Stimulated activated CD8-positive, alpha-beta memory T cell treated with anti-CD3 and anti-CD28 coated beads, Interleukin-12 subunit alpha, Interleukin-12 subunit beta, amount 100 ng/mL, for 24 hours (primary cell): Measurements from ENCODE around the gene C12orf57.
A peak's percentile ranks its signal among the peaks of the same experiment; 100 is the strongest.

Experiments
- DNase-seq: peaks from one replicate; pipeline ENCODE4 v3.0.0-alpha.2; 2020; ENCODE audit errors: extremely low read depth

The C12orf57 gene

DNA sequence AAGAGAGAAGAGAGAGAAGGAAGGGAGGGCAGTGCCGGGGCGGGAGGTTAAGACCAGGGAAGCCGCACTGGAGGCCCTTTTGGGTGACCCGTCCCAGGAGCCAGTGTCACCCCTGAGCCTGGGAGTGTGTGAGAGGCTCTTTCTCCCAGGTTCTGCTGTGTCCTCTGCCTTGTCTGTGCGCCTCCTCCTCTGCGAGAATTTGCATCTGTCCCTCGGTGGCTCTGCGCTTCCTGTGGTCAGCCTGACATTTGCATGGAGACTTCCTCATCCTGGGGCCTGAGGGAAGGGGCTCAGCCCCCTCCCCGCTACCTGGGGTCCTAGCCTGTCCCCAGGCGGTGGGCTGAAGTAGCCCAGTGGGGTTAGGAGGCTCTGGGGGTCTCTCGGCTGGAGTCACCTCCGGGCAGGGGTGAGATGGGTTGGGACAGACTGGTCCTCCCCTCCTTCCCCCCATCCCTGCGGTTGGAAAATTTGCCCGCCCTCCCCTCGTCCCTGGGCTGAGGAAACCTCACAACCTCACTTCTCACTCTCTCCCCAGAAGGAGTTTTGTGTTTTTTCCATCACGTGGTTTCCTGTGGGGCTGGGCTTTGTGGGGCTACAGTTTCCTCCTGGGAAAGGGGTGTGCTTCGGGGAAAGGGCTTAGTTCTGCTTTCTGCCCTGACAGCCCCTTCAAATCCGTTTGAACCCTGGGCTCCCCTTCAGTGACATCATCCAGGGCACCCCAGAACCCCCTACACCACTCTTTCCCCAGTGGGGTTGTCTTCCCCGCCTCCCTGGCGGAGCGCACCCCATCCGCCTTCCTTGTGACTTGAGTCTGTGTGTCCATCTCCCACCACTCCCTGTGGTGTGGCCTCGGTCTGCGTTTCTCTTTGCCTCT is 9.9 kb downstream of the C12orf57 start:
- DNase-seq, result peak; percentile 70

DNA sequence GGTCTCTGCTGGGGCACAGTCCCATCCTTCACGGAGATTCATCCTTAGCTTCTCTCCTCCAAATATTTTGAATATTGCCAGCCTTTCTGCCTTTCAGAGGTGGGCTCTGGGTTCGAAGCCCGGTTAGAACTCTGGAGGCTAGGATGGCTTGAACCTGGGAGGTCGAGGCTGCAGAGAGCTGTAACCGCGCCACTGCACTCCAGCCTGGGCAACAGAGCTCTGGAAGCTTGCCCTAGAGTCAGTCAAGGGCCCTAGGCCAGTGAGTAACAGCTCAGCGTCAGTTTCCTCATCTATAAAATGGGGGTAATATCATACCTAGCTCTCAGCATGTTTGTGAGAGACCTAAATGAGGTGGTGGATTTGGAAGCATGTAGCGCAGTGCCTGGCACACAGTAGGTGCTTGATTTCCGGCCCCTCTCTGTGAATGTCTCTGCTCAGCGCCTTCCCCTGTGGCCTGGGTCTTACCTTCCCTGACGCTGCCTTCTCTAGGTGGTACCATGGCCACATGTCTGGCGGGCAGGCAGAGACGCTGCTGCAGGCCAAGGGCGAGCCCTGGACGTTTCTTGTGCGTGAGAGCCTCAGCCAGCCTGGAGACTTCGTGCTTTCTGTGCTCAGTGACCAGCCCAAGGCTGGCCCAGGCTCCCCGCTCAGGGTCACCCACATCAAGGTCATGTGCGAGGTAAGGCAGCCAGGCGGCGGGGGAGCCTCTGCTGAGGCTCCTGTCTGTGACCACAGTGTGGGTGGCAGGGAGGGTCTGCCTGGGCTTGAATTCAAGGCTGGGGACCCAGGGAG is 10.7 kb downstream of the C12orf57 start:
- DNase-seq, result no peak

DNA sequence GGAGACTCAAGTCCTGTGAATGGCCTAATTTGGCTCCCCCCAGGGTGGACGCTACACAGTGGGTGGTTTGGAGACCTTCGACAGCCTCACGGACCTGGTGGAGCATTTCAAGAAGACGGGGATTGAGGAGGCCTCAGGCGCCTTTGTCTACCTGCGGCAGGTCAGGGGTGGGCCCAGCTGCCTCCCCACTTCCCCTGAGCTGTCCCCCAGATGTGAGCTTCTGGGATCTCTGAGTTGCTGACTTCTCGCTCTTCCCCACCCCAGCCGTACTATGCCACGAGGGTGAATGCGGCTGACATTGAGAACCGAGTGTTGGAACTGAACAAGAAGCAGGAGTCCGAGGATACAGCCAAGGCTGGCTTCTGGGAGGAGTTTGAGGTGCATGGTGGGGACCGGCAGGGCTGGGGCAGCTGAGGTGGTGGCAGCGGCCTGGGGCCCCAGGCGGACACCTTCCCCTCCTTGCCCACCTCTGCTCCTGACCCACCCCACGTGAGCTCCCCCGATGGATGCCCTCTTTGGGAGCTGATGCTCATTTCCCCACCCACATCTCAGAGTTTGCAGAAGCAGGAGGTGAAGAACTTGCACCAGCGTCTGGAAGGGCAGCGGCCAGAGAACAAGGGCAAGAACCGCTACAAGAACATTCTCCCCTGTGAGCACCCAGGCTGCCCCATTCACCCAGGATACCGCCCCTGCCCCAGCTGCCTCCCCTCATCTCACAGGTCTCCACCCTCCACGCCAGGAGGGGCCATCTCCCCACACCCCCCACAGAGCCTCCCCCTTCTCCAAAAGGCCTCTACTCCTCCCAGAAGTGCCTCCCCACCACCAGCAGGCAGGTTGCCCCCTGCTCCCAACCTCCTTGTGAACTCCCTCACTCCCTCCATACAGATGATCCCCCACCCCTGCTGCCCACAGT is 11.5 kb downstream of the C12orf57 start:
- no peak for DNase-seq

DNA sequence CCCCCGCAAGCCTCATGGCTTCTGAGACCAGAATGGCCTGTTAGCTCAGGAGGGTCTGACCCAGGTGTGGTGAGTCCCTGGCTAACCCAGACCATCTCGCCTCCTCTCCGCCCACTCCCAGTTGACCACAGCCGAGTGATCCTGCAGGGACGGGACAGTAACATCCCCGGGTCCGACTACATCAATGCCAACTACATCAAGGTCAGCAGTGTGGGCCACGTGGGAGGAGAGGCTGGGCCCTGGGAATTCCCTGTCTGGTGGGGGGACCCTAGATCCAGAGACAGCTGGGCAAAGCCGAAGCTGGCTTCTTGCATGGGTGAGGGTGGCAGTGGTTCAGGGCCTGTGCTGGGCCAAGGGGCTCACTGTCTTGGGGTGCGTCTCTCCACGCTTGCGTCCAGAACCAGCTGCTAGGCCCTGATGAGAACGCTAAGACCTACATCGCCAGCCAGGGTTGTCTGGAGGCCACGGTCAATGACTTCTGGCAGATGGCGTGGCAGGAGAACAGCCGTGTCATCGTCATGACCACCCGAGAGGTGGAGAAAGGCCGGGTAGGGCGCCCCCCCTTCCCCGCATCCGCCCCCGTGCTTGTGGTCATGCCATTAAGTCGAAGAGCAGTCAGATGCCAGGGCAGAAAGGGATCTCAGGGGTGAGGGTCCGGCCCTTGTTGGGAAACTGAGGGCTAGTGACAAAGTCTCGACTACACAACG is 12.4 kb downstream of the C12orf57 start:
- no peak for DNase-seq

DNA sequence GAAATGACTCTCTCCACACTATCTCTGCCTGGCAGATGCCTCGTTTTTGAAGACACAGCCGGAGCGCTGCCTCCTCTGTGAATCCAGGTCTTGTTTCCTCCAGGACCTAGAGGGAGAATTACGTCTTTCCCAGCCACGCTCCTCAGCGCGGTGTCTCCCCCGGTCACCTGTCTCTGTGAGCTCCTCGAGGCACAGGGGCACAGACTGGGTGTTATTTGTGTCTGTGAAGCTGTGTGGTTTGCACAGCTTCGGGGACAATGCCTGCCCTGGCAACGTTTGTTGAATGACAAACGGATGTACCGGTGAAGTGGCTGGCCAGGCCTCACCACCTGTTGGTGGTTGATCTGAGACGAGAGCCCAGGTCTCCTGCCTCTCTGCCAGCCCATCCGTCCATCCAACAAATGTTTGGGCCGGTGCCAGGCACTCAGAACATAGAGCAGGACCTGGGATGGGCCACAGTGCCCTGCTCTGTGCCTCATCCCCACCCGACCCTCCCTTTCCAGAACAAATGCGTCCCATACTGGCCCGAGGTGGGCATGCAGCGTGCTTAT is 13.4 kb downstream of the C12orf57 start:
- no peak for DNase-seq

DNA sequence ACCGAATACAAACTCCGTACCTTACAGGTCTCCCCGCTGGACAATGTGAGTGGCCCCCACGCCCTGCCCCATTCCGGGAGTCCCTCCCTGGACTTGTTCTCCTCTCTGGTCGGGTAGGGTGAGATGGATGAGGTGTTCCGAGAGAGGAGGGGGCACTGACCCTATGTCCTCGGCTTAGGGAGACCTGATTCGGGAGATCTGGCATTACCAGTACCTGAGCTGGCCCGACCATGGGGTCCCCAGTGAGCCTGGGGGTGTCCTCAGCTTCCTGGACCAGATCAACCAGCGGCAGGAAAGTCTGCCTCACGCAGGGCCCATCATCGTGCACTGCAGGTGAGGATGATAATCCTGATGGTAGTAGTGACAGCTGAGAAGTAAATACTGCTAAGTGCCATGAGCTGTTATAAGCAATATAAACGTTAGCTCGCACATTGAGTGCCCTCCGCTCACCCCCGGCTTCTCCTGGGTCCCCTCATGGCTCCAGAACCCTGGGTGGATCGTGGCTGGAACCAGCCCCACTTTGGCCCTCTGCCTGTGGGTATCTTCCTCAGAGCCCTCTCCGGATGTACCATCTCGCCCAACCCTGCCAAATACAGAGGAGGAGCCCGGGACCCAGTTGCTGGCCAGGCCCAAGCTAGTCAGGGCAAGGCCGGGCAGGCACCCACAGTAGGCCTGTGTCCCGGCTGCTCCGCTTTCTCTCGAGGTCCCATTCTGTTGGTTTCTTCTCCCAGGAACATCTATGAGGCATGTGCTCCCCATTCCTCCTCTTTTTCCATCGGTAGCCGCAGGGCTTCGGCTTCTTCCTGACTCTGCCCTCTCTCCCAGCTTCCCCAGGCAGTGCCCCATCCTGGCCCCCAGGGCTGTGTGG is 14.2 kb downstream of the C12orf57 start:
- no peak for DNase-seq

DNA sequence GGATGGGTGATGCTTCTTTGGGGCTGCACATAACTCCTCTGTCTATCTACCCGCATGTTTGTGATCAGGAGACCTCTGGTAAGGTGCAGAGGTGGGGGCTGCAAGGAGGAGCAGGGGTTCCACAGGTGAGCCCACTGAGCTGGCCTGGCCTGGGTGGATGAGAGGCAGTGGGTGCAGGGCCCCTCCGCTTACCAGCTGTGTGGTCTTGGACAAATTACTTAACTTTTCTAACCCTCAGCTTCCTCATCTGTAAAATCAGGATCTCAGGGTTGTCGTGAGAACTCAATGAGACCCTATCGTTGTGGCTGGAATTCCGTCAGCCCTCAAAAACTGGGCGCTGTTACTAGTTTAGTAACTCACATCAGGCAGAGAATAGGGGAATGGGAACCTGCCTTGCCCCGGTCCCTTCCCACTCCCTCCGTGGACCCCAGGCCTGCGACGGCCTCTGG is 14.8 kb downstream of the C12orf57 start:
- DNase-seq, result no peak

DNA sequence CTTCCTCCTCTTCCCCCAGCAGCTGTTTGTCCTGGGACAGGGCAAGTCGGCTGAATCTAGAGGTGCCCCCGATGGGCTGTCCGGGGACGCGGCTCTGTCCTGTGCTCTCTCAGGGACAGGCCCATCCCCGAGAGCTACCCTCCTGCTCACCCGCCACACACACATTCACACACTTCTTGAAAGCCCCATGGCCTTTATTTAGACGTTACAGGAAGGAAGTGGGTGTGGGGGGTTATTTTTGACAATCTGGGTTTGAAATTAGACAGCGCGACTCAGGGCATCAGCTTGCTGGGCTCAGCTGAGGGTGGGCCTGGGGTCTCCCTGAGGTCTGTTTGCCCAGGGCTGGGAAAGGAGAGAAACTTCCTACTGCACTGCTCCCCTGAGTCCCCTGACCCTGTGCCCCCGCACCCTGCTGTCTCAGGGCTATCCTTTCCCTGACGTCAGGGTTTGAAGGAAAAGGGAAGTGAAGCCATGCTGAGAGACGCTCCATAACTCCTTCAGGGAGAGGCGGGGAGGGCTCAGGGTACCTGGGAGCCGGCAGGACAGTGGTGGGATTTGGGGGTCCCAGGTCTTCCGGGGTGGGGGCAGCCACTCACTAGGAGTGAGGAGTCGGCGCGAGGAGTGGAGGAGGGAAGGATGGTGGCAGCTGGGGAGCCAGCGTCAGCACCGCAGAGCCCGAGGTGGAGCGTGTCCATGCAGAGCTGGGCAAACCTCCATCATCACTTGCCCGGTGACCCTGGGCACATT is 15.4 kb downstream of the C12orf57 start:
- DNase-seq, result no peak

DNA sequence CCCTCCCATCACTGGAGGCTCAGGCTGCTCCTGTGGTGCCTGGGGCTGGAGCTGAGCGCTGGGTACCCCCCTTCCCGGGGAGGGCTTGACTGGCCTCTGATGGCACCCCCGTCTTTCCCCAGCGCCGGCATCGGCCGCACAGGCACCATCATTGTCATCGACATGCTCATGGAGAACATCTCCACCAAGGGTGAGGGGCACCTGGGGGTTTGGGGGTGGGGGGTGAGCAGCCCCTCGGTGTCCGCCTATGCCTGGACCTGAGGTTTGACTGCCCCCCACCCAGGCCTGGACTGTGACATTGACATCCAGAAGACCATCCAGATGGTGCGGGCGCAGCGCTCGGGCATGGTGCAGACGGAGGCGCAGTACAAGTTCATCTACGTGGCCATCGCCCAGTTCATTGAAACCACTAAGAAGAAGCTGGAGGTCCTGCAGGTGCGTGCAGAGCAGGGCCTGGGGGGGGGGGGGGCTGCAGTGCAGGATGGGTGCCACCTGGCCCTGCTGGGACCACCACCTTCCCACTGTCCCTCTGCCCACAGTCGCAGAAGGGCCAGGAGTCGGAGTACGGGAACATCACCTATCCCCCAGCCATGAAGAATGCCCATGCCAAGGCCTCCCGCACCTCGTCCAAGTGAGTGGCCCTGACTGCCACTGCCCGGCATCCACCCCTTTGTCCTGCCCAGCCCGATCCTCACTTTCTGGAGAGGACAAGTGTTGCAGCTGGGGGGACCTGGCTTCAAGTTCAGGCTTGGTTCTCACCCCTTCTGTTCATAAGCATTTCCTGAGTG is 16.2 kb downstream of the C12orf57 start:
- no peak for DNase-seq

DNA sequence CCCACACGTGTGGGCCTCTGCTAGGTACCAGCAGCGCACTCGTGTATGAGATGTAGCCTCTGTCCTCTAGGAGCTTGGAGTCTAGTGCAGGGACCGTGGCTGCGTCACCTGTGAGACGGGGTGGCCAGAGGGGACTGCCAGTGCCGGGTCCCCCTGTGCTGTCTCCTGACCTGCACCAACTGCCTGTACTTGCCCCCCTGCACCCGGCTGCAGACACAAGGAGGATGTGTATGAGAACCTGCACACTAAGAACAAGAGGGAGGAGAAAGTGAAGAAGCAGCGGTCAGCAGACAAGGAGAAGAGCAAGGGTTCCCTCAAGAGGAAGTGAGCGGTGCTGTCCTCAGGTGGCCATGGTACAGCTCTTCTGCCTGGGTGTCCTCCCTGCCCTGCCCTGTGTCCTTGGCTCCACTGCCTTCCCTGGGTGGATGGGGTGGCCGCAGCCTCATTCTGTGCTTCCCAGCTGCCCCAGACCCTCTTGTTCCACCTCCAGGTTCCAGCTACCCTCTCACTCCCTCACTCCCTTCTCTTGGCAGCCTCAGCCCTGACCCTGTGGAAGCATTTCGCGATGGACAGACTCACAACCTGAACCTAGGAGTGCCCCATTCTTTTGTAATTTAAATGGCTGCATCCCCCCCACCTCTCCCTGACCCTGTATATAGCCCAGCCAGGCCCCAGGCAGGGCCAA is 16.9 kb downstream of the C12orf57 start:
- no peak for DNase-seq

DNA sequence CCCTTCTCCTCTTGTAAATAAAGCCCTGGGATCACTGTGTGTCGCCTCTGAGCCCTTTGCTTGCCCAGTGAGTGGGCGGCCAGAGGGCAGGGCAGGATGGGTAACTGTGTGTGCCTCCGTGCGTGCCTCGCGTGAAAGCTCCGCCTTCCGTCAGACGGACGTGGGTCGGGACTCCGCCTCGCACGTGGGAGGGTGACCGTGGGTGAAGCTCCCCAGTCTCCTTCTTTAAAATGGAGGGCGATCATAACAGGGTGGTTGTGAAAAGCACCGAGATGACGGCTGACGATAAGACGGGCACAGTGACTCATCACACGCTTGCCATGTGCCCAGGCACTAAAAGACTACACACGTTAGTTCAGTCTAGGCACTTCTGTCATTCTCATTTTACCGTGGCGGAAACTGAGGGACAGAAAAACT is 17.5 kb downstream of the C12orf57 start:
- DNase-seq, result peak; percentile 83

DNA sequence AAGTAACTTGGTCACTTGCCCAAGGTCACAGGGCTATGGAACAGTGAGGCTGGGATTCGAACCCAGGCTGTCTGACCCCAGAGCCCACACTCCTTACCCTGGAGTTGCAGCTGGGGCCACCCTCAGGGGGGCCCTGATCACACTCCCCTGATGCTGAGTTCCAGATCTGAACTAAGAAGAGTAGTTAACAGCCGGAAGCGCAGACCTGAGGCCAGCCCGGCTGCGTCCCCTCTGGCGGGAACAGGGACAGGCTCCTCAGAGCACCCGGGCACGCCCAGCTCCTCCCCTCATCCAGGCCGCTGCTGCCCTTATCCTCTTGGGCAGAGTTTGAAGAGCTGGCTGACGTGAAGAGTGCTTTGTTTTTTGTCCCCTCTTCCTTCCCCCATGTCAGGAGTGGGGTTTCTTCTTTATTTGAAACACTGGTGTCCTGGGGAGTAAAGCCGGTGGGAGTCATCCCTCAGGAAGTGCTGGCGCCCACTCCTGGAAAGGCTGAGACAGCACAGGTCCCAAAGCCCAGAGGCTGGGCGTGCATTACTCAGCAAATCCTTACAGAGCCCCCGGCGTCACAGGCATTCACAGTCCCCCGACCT is 18.0 kb downstream of the C12orf57 start:
- no peak for DNase-seq

DNA sequence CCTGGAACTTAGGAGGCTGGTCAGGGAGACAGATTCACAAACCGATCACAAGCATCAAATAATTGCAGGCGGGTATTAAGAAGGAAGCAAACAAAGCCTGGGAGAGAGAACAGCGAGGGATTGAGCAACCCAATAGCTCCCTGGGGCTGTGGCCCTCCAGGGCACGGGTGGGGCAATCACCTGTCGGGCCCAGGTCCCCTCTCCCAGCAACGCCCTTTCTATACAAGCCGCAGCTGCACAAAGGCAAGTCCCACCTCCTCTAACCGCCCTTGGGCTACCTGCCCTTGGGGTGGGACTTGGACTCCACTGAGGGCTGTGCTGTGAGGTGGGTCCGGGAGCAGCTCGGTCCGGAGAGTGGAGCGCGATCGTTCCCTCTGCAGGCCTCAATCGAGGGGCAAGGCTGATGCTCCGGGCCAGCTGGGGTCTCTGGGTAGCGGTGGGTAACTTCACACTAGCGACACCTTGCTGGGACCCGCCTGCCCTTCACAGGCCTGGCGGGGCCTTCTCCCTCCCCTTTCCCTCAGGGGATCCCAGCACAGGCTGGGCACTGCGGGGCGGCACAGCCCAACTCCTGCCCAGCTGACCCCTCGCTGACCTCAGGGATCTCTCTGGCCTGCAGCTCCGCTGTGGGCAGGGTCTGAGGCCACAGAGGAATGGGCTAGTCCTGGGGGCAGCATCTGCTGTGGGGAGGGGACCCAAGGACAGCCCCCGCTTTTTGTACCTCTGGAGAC is 18.6 kb downstream of the C12orf57 start:
- DNase-seq, result no peak

DNA sequence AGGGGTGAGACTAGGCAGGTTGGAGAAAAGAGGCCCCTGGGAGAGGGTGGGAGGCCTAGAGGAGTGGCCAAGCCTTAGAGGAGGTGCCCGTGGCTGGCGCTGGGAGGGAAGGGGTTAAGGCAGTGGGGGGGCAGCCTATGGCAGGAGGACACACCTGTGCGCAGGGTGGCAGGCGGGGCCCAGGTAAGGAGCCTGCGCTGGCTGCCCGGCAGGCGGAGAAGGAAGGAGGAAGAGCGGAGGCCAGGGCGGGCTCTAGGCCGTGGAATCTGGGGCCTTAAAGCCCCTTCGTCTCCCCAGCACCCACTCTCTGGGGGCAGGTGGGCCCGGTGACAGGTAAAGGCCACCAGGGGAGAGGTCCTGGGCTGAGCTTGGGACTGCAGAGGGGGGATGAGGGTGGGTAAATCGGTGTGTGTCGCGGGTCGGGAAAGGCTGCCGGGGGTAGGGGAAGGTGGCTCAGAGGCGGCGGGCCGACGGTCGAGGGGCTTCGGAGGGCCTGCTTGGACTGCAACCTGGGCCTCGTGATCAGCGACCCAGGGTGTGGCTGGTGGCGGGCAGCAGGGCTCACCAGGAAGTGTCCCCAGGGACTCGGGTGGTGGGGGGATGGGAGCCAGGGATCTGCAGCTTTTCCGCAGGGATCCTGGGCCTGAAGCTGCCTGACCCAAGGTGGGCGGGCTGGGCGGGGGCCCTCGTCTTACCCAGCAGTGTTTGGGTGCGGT is 19.4 kb downstream of the C12orf57 start:
- DNase-seq, result no peak

DNA sequence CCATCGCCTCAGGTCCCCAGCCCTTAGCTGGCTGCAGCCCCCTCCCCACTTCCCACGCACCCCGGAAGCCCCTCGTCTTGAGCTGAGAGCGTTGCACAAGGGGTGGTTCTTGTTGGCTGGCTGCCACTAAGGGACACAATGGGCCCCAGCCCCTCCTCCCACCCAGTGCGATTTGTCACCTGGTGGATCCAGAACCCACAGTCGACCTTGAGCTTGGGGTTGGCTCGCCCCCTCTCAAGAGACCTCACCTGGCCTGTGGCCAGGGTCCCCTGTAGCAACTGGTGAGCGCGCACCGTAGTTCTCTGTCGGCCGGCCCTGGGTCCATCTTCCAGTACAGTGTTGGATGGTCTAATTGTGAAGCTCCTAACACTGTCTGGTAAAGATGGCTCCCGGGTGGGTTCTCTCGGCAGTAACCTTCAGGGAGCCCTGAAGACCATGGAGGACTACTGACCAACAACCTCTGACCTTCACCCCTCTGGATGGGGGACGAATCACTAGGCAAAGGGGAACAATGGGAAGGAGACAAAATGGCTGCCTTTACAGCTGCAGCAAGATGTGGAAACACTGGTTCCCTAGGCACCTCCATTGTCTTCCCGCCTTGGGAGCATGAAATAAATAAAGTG is 20.1 kb downstream of the C12orf57 start:
- DNase-seq, result no peak

DNA sequence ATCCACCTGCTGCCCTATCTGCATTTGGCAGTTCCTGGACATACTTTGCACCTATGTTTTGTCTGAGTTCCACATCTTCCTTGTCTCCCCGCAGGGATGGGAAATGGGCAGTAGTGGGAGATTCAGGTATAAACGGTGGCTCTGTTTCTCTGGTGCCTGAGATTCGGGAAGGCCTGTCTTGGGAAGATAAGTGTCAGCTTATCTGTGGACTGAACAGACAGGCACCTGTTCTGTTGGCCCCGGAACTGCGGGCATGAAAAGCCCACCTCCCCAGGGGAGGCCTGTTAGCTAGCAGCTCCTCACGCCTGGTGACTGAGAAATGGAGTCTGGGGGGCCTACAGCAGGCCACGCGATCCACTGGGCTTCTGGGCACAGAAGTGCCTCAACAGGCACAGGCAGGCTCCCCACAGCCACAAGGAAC is 20.8 kb downstream of the C12orf57 start:
- no peak for DNase-seq
